T-cell (primary cell): Measurements from ENCODE around the gene ZNF844. TPM values are rescaled to one million over a fixed set of nuclear protein-coding genes. Genes with fewer than 3 reads are reported as not detected.

Source experiments
- ATAC-seq, 4 experiments: fragments of 200-7000 bp in 3 of 4; fragments of 150-1000 bp in 1 of 4; cut with Tn5 transposase; replicated peaks in 1 of 4; 1 replicate in 3 of 4; 2 replicates in 1 of 4; pipeline ENCODE4 v1.10.0; 2021; ENCODE audit warnings: moderate library complexity in 3 of 4, mild to moderate bottlenecking in 2 of 4, moderate number of reproducible peaks in 1 of 4
- CTCF ChIA-PET, 2 donors: fragments of 300-600 bp; sonication (Branson Sonifier 250); formaldehyde crosslinking; loops; one replicate each; lab custom pipeline; 2022; ENCODE audit warnings: antibody characterized with exemption in 2 of 2; lab: Charles Lee
- POLR2A ChIA-PET, 2 donors: fragments of 300-600 bp; sonication (Branson Sonifier 250); formaldehyde crosslinking; loops; one replicate each; lab custom pipeline; 2022; ENCODE audit warnings: antibody characterized with exemption in 2 of 2; lab: Charles Lee
- DNase-seq, 35 experiments: peaks; one replicate each; pipeline versions ENCODE4 v3.0.0 to v3.0.0-alpha.2; 2013 to 2023
- H3K27ac ChIP-seq: one replicate; pipeline ENCODE4 v1.5.1; 2013; ENCODE audit warnings: low read length
- H3K27me3 ChIP-seq, 2 experiments: replicated peaks in 1 of 2; 1 replicate in 1 of 2; 2 replicates in 1 of 2; pipeline versions ENCODE4 v1.6.1 to v1.7.0; 2013; ENCODE audit warnings: low read length in 1 of 2, mixed read lengths in 1 of 2; ENCODE audit not compliant: control insufficient read depth in 2 of 2, insufficient read depth in 2 of 2; ENCODE audit errors: extremely low read depth in 1 of 2
- H3K36me3 ChIP-seq, 2 donors: 1 replicate in 1 of 2; 2 replicates in 1 of 2; pipeline versions ENCODE4 v1.6.1 to v1.7.0; 2013; ENCODE audit warnings: low read length in 1 of 2; ENCODE audit not compliant: control insufficient read depth in 2 of 2, insufficient read depth in 1 of 2; ENCODE audit errors: extremely low read depth in 1 of 2
- H3K4me1 ChIP-seq, 2 experiments: 1 replicate in 1 of 2; 2 replicates in 1 of 2; pipeline versions ENCODE4 v1.6.1 to v1.7.0; 2013; ENCODE audit warnings: low read length in 2 of 2, mixed read lengths in 1 of 2; ENCODE audit not compliant: insufficient read depth in 2 of 2, control insufficient read depth in 1 of 2; ENCODE audit errors: extremely low read depth in 1 of 2
- H3K4me3 ChIP-seq, 2 donors: 1 replicate in 1 of 2; 2 replicates in 1 of 2; pipeline versions ENCODE4 v1.5.1 to v1.7.0; 2013; ENCODE audit warnings: mild to moderate bottlenecking in 2 of 2, low read length in 1 of 2, moderate library complexity in 1 of 2; ENCODE audit not compliant: control insufficient read depth in 1 of 2; ENCODE audit errors: extremely low read depth in 1 of 2
- H3K9me3 ChIP-seq: 2 replicates; pipeline ENCODE4 v1.7.0; 2013
- H3K27ac Mint-ChIP-seq, 2 donors: one replicate each; pipeline ENCODE4 v1.8.0; 2020 to 2021; ENCODE audit warnings: mild to moderate bottlenecking in 2 of 2, mixed read lengths in 2 of 2
- H3K27me3 Mint-ChIP-seq, 2 donors: one replicate each; pipeline ENCODE4 v1.8.0; 2021 to 2022; ENCODE audit warnings: mixed read lengths in 2 of 2
- H3K36me3 Mint-ChIP-seq: one replicate; pipeline ENCODE4 v1.8.0; 2021; ENCODE audit warnings: mixed read lengths
- H3K4me1 Mint-ChIP-seq, 3 donors: one replicate each; pipeline ENCODE4 v1.8.0; 2020 to 2022; ENCODE audit warnings: mixed read lengths in 3 of 3, mild to moderate bottlenecking in 1 of 3
- H3K4me3 Mint-ChIP-seq, 3 donors: one replicate each; pipeline ENCODE4 v1.8.0; 2020 to 2022; ENCODE audit warnings: mild to moderate bottlenecking in 3 of 3, mixed read lengths in 3 of 3, moderate library complexity in 3 of 3
- H3K9me3 Mint-ChIP-seq, 3 donors: one replicate each; pipeline ENCODE4 v1.8.0; 2020 to 2022; ENCODE audit warnings: mixed read lengths in 3 of 3
- WGBS: methylation state at CpG from one replicate; pipeline ENCODE4 v1.1.5; 2013; ENCODE audit warnings: missing lambda C conversion rate; ENCODE audit not compliant: insufficient coverage; 5-methylcytosine and 5-hydroxymethylcytosine counted together
- total RNA-seq, 35 experiments: library from RNA in 6 of 35; stranded (reverse) in 6 of 35; fragments of 120-200 nt in 1 of 35; gene quantifications; one replicate each; pipeline versions ENCODE4 v1.2.1 to v1.2.4 and lab custom pipeline; 2013 to 2026

The ZNF844 gene
- total RNA-seq, 5 donors from 2014 or later (not counting 1 experiment from before 2014, with no cell fraction given) = 9.2 to 20.7 (median 11.5) TPM

DNA sequence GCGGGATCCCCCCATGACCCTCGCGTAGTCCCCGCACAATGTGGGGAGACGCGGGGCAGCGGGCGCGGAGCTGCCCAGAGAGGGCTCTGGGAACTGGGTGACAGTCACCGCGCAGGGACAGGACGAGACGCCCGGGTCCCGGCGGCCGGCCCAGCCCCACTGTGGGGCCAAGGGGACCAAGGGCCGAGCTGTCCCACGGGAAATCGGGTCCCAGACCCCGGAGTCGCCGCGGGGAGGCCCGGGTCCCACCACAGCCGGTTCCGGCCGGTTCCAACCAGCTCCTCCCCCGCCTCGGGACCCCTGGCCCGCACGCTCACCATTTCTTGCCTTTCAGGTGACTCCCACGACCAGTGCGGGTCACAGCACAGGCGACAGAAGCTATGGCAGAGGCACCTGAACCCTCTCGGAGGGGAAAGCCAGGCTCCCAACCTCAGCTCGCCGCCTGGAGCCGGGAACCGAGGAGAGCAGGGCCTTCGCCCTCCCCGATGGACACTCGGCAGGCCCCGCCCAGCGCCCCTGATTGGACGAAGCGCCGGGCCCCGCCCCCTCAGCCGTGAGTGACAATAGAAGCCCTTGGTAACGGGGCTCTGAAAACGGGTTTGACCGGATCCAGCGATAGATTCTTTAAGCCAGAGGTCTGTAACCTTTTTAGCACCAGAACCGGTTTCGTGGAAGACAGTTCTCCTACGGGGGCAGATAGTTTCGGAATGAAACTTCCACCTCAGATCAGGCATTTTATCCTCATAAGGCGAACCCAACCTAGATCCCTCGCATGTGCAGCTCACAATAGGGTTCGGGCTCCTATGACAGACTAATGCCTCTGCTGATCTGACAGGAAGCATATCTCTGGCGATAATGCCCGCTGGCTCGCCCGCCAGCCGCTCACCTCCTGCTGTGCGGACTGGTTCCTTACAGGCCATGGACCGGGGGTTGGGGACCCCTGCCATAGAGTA, 29.0 kb upstream of the ZNF844 start, which contains the start of gene ZNF433:
TSS of gene ZNF433 (minus strand) at position 460 of the 953 bp plus-strand sequence. CDS start at position 320, 140 bp downstream.
- Histone ChIP-seq H3K27ac (no peak within 1 kb of the TSS), H3K9me3 (no peaks in the 10 kb centered on the region), H3K36me3 (no peaks in the 10 kb centered on the region), H3K4me1 (peaks cover 5 to 15% of the 10 kb centered on the region in 2 experiments), H3K27me3 (peaks cover 0 to 11% of the 10 kb centered on the region in 2 experiments), H3K4me3 (peak within 1 kb of the TSS; percentile 71 to 87)
- H3K27ac Mint-ChIP-seq = peak within 1 kb of the TSS in 1 of 2 donors; percentile 46
- DNase-seq (peak in 33 of 35 experiments; percentile 23 to 72 (median 46)), ATAC-seq (peak; percentile 81 to 92 (median 88))
- peak within 1 kb of the TSS; percentile 78 to 84 (median 84) for H3K4me3 Mint-ChIP-seq
- H3K9me3 Mint-ChIP-seq = peaks cover 0 to 15% (median 4%) of the 10 kb centered on the region in 3 donors
- POLR2A ChIA-PET = no interaction called here
- CTCF ChIA-PET = interaction anchor here (0.6 to 1.2 kb wide), 4 partner anchors 24 to 725 kb away, joined by 3 to 8 read pairs (median 4); no protein-coding TSS in a partner anchor
- no peaks in the 10 kb centered on the region for H3K27me3 Mint-ChIP-seq
- H3K4me1 Mint-ChIP-seq = peaks cover 8 to 19% (median 11%) of the 10 kb centered on the region in 3 donors
- 5% methylated on average over 62 of the region's 68 CpGs for WGBS
- H3K36me3 Mint-ChIP-seq = no peaks in the 10 kb centered on the region

DNA sequence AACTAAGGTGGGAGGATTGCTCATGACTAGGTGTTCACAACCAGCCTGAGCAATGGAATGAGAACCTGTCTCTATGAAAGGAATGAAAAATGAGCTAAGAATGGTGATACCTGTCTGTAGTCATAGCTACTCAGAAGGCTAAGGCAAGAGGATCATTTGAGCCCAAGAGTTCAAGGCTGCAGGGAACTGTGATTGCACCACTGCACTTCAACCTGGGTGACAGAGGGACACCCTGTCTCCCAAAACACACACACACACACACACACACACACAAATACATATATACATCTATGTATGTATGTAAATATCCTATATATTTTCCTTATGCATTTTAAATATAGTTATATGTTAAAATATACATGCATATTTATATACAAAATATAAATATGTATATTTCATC, 21.6 kb upstream of the ZNF844 start:
- no peak for DNase-seq
- no peaks in the 10 kb centered on the region for H3K27me3 ChIP-seq
- CTCF ChIA-PET = no interaction called here
- peaks cover 11% of the 10 kb centered on the region for H3K9me3 ChIP-seq
- POLR2A ChIA-PET = no interaction called here
- no peak overlapping the region for H3K4me3 ChIP-seq
- Mint-ChIP-seq H3K27me3 (no peaks in the 10 kb centered on the region), H3K4me1 (no peaks in the 10 kb centered on the region), H3K9me3 (peaks cover 8 to 29% (median 25%) of the 10 kb centered on the region in 3 donors), H3K4me3 (no peak overlapping the region), H3K36me3 (peaks cover 28% of the 10 kb centered on the region), H3K27ac (no peak overlapping the region)
- no peaks in the 10 kb centered on the region for H3K4me1 ChIP-seq
- peaks cover 0 to 13% of the 10 kb centered on the region in 2 donors for H3K36me3 ChIP-seq
- no peak for ATAC-seq
- H3K27ac ChIP-seq = no peak overlapping the region

DNA sequence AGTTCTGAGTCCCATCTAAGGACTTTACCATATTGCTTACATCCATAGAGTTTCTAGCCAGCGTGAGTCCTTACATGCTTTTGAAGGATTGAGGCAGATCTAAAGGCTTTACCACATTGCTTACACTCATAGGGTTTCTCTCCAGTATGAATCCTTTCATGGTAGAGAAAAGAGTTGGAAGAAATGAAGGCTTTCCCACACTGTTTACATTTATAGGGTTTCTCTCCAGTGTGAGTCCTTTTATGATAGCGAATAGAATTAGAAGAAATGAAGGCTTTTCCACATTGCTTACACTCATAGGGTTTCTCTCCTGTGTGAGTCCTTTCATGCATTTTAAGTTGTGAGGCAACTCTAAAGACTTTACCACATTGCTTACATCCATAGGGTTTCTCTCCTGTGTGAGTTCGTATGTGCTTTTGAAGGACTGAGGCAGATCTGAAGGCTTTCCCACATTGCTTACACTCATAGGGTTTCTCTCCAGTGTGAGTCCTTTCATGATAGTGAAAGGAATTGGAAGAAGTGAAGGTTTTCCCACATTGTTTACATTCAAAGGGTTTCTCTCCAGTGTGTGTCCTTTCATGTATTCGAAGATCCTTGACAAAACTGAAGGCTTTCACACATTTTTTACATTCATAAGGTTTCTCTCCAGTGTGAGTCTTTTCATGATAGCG, 20.6 kb upstream of the ZNF844 start:
- H3K36me3 Mint-ChIP-seq = peaks cover 28% of the 10 kb centered on the region
- WGBS = no CpG with 5 or more reads among the region's 5 CpGs

DNA sequence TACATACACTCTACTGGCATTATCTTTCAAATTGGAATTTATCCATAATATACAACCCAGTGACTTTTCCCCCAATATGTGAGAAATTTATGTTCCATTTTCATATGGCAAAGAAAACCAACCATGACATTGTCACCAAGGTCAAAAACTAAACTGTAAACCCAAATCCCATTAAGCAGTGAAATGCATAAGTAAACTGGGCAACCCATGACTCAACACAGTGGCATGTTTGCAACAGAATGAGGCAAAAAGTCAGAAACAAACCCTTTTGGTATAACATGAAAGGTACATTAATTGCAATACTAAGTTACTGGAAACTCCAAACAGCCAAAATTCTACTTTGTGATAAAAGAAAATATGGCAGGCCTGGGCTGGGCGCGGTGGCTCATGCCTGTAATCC, 16.7 kb upstream of the ZNF844 start:
- H3K36me3 ChIP-seq = peaks cover 0 to 8% of the 10 kb centered on the region in 2 donors
- ATAC-seq (no peak), DNase-seq (no peak)
- H3K9me3 Mint-ChIP-seq = peaks cover 12 to 21% (median 19%) of the 10 kb centered on the region in 3 donors
- H3K4me1 ChIP-seq = peaks cover 6 to 12% of the 10 kb centered on the region in 2 experiments
- no peak overlapping the region for H3K27ac ChIP-seq
- ChIA-PET CTCF (no interaction called here), POLR2A (no interaction called here)
- no peak overlapping the region for H3K27ac Mint-ChIP-seq
- peaks cover 7% of the 10 kb centered on the region for H3K9me3 ChIP-seq
- peaks cover 26% of the 10 kb centered on the region for H3K36me3 Mint-ChIP-seq
- H3K4me1 Mint-ChIP-seq = peaks cover 5 to 14% (median 8%) of the 10 kb centered on the region in 3 donors
- H3K4me3 ChIP-seq = no peak overlapping the region
- WGBS = 90% methylated on average over 2 of the region's 2 CpGs
- no peak overlapping the region for H3K4me3 Mint-ChIP-seq
- peaks cover 0 to 10% of the 10 kb centered on the region in 2 experiments for H3K27me3 ChIP-seq
- H3K27me3 Mint-ChIP-seq = peaks cover 3 to 5% of the 10 kb centered on the region in 2 donors

More for the DNA sequence above, 20.6 kb upstream of the ZNF844 start:
- H3K27ac Mint-ChIP-seq = no peak overlapping the region
- no peaks in the 10 kb centered on the region for H3K27me3 Mint-ChIP-seq
- POLR2A ChIA-PET = no interaction called here
- DNase-seq (no peak), ATAC-seq (no peak)
- no peak overlapping the region for H3K4me3 ChIP-seq
- H3K27me3 ChIP-seq = no peaks in the 10 kb centered on the region
- no peaks in the 10 kb centered on the region for H3K4me1 ChIP-seq
- CTCF ChIA-PET = no interaction called here
- no peaks in the 10 kb centered on the region for H3K4me1 Mint-ChIP-seq
- no peak overlapping the region for H3K27ac ChIP-seq
- peaks cover 8 to 29% (median 25%) of the 10 kb centered on the region in 3 donors for H3K9me3 Mint-ChIP-seq
- no peak overlapping the region for H3K4me3 Mint-ChIP-seq
- peaks cover 11% of the 10 kb centered on the region for H3K9me3 ChIP-seq
- peaks cover 0 to 13% of the 10 kb centered on the region in 2 donors for H3K36me3 ChIP-seq

DNA sequence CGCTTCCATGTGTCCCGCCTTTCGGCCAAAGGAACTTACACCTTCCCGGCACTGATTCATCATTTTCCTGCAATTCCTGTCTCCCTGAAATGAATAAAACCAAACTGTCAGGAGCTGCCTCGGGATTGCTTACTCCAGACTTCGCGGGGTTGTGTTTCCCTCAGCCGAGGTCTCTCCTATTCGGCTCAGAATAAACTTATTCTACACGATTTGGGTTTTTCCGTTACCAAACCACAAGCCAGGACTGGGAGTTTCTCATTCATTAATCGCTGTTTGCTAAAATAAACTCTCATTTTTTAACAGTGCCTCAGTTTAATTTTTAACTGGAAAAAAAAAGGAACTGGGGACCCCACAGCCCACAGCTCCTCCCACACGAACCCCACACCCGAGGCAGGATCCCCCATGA, 12.4 kb upstream of the ZNF844 start:
- Mint-ChIP-seq H3K4me1 (peaks cover 9 to 21% (median 13%) of the 10 kb centered on the region in 3 donors), H3K36me3 (no peaks in the 10 kb centered on the region), H3K27ac (no peak overlapping the region), H3K27me3 (peaks cover 11 to 15% of the 10 kb centered on the region in 2 donors), H3K9me3 (peaks cover 0 to 3% (median 3%) of the 10 kb centered on the region in 3 donors), H3K4me3 (peak overlapping the region; percentile 71 to 82 (median 77))
- peaks cover 0 to 19% of the 10 kb centered on the region in 2 experiments for H3K27me3 ChIP-seq
- H3K27ac ChIP-seq = no peak overlapping the region
- peak overlapping the region; percentile 63 to 97 for H3K4me3 ChIP-seq
- no peaks in the 10 kb centered on the region for H3K36me3 ChIP-seq
- 6% methylated on average over 11 of the region's 14 CpGs for WGBS
- POLR2A ChIA-PET = no interaction called here
- CTCF ChIA-PET = interaction anchor here (0.5 to 0.6 kb wide), 2 partner anchors 45 to 1909 kb away, joined by 4 to 7 read pairs; no protein-coding TSS in a partner anchor
- ATAC-seq (peak in 3 of 4 experiments; percentile 28 to 64 (median 38)), DNase-seq (peak in 1 of 35 experiments; percentile 35)
- H3K4me1 ChIP-seq = peaks cover 6 to 15% of the 10 kb centered on the region in 2 experiments
- no peaks in the 10 kb centered on the region for H3K9me3 ChIP-seq
